Right atrium auricular region (tissue), 2 donors: ENCODE results near the gene HSFX4. TPM values are rescaled to one million over a fixed set of nuclear protein-coding genes. Genes with fewer than 3 reads are reported as not detected.
A peak's percentile ranks its signal among the peaks of the same experiment; 100 is the strongest.
"Not testable (repeated sequence)": the region's sequence is repeated elsewhere in the genome, so short reads cannot be mapped to it uniquely, and the experiment has no call there.

Experiments
- DNase-seq: peaks from one replicate; pipeline ENCODE4 v3.0.0-alpha.2; 2019; ENCODE audit warnings: low spot score
- H3K27ac ChIP-seq, 2 donors: fragments of 200-600 bp; sonication (generic); 1 replicate in 1 of 2; 2 replicates in 1 of 2; pipeline ENCODE4 v1.5.1; 2016 to 2019
- H3K27me3 ChIP-seq, 2 donors: fragments of 200-600 bp; sonication (generic); one replicate each; pipeline versions ENCODE4 v1.5.1 to v1.6.0; 2017 to 2019
- H3K36me3 ChIP-seq: fragments of 200-600 bp; sonication (generic); one replicate; pipeline ENCODE4 v1.5.1; 2016
- H3K4me1 ChIP-seq, 2 donors: fragments of 200-600 bp; sonication (generic); one replicate each; pipeline versions ENCODE4 v1.5.1 to v1.6.0; 2017 to 2019
- H3K4me3 ChIP-seq, 2 donors: fragments of 200-600 bp; sonication (generic); 1 replicate in 1 of 2; 2 replicates in 1 of 2; pipeline ENCODE4 v1.5.1; 2017 to 2019; ENCODE audit warnings: mild to moderate bottlenecking in 1 of 2, moderate library complexity in 1 of 2
- H3K9me3 ChIP-seq, 2 donors: fragments of 200-600 bp; sonication (generic); one replicate each; pipeline ENCODE4 v1.5.1; 2019
- total RNA-seq, 2 donors: library from RNA; depleted of rRNA; stranded (reverse); fragments of >200 nt; gene quantifications; one replicate each; pipeline ENCODE4 v1.1.0, GENCODE V29; 2016
- TF ChIP-seq, protein P1 (sequence below), 2 donors: fragments of 200-600 bp; sonication (generic); IDR thresholded peaks; one replicate each; pipeline ENCODE4 v1.5.1; 2019; ENCODE audit warnings: antibody characterized with exemption in 2 of 2

Gene HSFX4
- total RNA-seq, 2 donors from 2014 or later: not detected

DNA sequence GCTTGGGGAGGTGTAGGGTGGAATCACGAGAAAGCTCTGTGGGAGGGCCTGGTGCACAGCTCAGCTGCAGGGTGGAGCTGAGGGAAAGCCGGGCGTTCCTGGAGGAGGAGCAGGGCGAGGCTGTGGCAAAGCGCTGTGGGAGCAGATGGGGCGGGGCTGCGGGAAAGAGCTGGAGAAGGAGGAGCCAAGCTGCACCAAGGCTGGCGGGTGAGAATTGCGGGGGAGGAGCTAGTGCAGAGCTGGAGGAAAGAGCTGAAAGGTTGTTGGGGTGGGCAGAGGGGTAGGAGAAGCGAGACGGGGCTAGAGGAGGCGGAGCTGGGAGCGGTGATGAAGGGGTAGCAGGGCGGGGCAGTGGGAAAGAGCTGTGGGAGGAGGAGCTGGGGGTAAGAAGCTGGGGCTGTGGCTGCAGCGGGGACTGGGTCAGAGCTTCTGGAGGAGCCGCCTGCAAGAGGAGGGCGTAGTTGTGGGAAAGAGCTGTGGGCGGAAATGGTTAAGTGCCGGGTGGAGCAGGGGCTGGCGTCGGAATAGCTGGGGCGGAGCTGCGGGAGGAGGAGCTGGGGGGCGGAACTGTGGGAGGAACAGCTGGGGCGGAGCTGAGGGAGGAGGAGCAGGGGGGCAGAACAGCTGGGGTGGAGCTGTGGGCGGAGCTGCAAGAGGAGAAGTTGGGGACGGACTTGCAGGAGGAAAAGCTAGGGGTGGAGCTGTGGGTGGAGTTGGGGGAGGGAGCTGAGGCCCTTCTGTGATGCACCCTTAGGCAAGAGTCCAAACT is 10.7 kb downstream of the HSFX4 start:
- H3K9me3 ChIP-seq: no peaks in the 10 kb centered on the region
- TF ChIP-seq, protein P1, sequence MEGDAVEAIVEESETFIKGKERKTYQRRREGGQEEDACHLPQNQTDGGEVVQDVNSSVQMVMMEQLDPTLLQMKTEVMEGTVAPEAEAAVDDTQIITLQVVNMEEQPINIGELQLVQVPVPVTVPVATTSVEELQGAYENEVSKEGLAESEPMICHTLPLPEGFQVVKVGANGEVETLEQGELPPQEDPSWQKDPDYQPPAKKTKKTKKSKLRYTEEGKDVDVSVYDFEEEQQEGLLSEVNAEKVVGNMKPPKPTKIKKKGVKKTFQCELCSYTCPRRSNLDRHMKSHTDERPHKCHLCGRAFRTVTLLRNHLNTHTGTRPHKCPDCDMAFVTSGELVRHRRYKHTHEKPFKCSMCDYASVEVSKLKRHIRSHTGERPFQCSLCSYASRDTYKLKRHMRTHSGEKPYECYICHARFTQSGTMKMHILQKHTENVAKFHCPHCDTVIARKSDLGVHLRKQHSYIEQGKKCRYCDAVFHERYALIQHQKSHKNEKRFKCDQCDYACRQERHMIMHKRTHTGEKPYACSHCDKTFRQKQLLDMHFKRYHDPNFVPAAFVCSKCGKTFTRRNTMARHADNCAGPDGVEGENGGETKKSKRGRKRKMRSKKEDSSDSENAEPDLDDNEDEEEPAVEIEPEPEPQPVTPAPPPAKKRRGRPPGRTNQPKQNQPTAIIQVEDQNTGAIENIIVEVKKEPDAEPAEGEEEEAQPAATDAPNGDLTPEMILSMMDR (IDR thresholded peaks at IDR 0.05): no peak

DNA sequence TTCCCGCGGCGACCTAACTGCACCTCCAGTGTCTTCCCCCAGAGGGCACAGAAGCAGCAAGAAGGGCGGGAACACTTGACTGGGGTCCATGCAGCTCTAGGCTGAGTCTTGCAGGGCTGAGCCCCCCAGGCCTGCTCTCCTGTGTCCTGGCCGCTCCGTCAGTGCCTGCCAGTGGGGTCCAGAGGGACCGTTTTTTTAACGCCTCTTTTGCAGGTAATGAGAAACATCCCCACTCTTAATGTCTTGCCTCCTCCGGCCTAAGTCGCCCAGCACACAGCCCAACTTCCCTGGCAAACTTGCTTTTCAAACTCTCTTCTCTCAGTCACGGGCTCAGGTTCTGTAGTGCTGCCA is 11.3 kb downstream of the HSFX4 start:
- H3K27ac ChIP-seq, DNase-seq, H3K27me3 ChIP-seq, H3K36me3 ChIP-seq, H3K4me1 ChIP-seq, H3K9me3 ChIP-seq: not testable (repeated sequence)
- TF ChIP-seq, protein P1 (IDR thresholded peaks at IDR 0.05): peak in 1 of 2 donors; percentile 50
- H3K4me3 ChIP-seq: peak overlapping the region in 1 of 2 donors; percentile 27

More for the DNA sequence above, 10.7 kb downstream of the HSFX4 start:
- peak; percentile 95 for DNase-seq
- H3K4me3 ChIP-seq: peak overlapping the region; percentile 40 to 69
- H3K27me3 ChIP-seq: no peaks in the 10 kb centered on the region
- peak overlapping the region; percentile 89 to 93 for H3K27ac ChIP-seq
- no peaks in the 10 kb centered on the region for H3K36me3 ChIP-seq
- peaks cover 0 to 6% of the 10 kb centered on the region in 2 donors for H3K4me1 ChIP-seq

DNA sequence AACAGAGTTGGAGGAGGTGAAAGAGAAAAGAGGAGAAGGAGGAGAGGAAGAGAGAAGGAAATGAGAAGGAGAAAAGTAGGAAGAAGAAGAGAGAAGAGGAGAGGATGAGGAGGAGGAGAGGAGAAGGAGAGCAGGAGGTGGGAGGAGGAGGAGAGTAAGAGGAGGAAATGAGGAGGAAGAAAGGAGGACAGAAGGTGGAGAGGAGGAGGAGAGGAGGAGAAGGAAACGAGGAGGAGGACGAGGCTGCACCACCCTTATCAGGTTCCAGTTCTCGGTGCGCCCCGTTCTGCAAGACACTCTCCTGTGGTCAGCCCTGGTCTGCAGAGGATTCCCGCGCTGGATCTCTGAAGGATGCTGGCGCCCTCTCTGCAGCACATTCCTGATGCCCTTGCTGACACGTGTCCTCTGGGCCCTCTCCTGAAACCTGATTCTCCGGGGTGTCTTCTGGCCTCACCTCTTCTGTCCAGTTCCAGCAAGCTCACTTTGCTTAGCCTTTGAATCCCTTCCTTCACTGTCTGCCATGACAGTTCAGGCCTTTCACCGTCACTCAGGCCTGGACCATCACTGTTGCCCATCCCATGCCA is 15.8 kb downstream of the HSFX4 start:
- not testable (repeated sequence) for H3K27me3 ChIP-seq, H3K36me3 ChIP-seq, H3K4me3 ChIP-seq, H3K27ac ChIP-seq, DNase-seq, H3K4me1 ChIP-seq, H3K9me3 ChIP-seq

DNA sequence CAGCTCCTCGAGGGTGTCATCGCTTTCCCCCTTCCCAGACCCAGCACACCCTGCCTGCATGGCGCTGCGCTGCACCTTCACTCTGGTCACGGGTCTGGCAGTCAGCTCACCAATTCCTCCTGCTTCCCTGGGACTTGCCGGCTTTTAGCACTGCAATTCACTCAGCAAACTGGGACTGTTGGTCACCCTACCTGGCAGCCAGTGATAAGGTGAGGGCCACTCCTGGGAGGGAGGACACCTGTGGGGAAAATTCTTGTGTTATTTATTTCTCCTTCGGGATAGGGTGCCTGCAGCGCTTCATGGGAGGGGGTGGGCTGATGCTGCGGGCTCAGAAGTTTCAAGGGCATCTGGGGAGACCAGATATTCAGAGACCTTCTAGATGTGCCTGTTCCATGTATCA is 16.4 kb downstream of the HSFX4 start:
- not testable (repeated sequence) for DNase-seq, H3K27me3 ChIP-seq, H3K9me3 ChIP-seq, H3K36me3 ChIP-seq, H3K4me3 ChIP-seq, H3K27ac ChIP-seq, H3K4me1 ChIP-seq

DNA sequence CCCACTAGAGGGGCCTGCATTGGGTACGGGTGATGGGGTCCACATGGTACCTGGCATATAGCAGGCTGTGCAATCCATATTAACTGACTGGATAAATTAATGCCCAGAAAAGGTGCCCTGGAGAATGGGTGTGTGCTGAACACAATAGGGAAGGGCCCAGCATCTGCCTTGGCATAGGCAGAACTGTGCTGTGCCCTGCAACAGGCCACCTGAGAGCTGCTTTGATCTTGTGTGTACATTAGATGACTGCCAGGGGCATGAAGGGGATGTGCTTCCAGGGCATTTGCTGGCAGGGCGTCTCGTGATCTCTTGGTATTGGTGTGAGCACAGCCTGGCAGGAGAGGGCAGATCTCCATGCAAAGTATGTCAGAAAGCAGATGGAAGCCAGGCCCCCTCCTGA is 17.6 kb downstream of the HSFX4 start:
- DNase-seq, H3K4me3 ChIP-seq, H3K27me3 ChIP-seq, H3K9me3 ChIP-seq, H3K36me3 ChIP-seq, H3K27ac ChIP-seq, H3K4me1 ChIP-seq: not testable (repeated sequence)

DNA sequence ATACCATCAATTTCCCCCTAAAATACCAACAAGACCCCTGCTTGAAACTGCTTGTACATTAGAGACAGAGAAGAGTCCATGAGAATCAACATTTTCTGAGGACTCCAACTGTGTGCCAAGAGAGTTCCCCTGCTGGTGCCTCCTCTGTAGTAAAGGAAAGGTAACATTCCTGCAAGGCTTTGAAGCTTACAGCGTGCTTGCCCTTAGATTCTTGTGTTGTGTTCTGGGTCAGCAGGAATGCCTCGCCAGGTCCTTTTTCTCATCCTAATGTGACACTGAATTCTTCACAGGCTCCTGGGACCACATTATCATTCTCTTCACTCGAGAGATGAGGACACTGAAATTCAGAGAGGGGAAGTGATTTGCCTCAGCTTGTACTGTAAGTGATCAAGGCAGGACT is 18.6 kb downstream of the HSFX4 start:
- TF ChIP-seq, protein P1 (IDR thresholded peaks at IDR 0.05): no peak
- DNase-seq: no peak
- Histone ChIP-seq H3K4me1 (no peaks in the 10 kb centered on the region), H3K9me3 (no peaks in the 10 kb centered on the region), H3K4me3 (no peak overlapping the region), H3K36me3 (no peaks in the 10 kb centered on the region), H3K27me3 (no peaks in the 10 kb centered on the region), H3K27ac (no peak overlapping the region)

DNA sequence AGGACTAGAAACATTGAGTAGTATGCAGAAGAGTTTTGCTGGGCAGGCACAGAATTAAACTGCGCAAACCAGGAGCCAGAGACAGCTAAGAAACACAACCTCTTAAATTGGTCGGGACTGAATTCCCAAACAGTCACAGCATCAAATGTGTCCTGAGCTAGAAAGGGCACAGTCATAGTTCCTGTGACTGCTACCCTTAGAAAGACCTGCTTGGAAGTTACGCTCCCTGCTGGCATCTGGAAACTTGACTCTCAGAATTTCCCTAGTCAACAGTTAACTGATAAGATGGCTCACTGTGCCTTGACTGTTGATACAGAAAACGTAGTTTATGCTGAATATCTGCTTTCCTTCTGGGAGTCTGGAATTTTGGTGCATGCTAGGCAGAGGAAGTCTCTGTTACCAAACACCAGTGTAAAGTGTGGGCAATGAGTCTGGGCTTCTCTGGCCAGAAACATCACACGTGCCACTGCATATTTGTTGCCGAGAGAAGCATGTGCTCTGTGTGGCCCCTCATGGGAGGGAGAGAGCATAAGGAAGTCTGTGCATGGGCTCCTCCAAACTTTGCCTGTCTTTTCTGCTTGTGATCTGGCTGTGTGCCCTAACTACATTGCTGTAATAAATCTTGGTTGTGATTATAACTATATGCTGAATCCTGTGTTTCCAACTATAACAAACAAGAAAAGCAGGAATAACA is 20.5 kb downstream of the HSFX4 start:
- H3K27ac ChIP-seq: no peak overlapping the region

More for the DNA sequence above, 20.5 kb downstream of the HSFX4 start:
- TF ChIP-seq, protein P1 (IDR thresholded peaks at IDR 0.05): no peak
- Histone ChIP-seq H3K27me3 (no peaks in the 10 kb centered on the region), H3K9me3 (no peaks in the 10 kb centered on the region), H3K36me3 (no peaks in the 10 kb centered on the region), H3K4me1 (no peaks in the 10 kb centered on the region), H3K4me3 (no peak overlapping the region)
- no peak for DNase-seq
